Cardiac fibroblast (primary cell): ENCODE data around the gene PTPRE.
"Not testable (repeated sequence)": the region's sequence is repeated elsewhere in the genome, so short reads cannot be mapped to it uniquely, and the experiment has no call there.

Experiments
- DNase-seq, 2 donors: peaks; one replicate each; pipeline versions ENCODE4 v3.0.0 to v3.0.0-alpha.2; 2010; ENCODE audit warnings: low read depth in 2 of 2
- H3K4me3 ChIP-seq, 2 donors: replicated peaks in 1 of 2; 1 replicate in 1 of 2; 2 replicates in 1 of 2; pipeline ENCODE4 v1.5.1; 2011; ENCODE audit warnings: low read depth in 2 of 2, low read length in 2 of 2, mild to moderate bottlenecking in 2 of 2, moderate library complexity in 1 of 2
- TF ChIP-seq, protein P1 (sequence below): IDR thresholded peaks from one replicate; pipeline ENCODE4 v1.5.1; 2011; ENCODE audit warnings: low read depth, mild to moderate bottlenecking, low read length, inconsistent platforms

The PTPRE gene

DNA sequence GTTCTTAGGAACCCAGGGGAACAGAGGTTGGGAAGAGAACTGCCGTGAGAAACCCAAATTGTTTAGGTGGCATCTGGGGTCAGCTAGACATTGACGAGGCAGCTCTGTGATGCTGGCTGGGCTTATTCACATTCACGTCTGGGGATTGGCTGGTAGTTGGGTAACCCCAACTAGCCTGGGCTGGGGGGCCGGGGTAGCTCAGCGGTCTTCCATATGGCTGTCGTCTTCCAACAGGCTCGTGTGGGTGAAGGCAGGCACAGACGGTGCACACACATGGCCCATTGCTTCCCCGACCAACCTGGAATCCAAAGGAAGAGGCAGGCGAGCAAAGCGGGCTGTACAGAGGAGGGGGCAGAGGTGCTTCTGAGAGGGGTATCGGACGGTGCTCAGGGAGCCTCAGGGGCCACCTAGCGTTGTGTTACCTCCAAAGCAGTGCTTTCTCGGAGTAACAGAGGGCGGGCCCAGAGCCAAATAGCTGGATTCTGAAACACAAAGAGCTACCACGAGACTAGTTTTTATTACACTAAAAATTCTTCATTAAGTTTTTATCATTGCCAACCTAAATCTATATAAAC, 184.8 kb downstream of the PTPRE start:
- no peak overlapping the region for H3K4me3 ChIP-seq
- TF ChIP-seq, protein P1, sequence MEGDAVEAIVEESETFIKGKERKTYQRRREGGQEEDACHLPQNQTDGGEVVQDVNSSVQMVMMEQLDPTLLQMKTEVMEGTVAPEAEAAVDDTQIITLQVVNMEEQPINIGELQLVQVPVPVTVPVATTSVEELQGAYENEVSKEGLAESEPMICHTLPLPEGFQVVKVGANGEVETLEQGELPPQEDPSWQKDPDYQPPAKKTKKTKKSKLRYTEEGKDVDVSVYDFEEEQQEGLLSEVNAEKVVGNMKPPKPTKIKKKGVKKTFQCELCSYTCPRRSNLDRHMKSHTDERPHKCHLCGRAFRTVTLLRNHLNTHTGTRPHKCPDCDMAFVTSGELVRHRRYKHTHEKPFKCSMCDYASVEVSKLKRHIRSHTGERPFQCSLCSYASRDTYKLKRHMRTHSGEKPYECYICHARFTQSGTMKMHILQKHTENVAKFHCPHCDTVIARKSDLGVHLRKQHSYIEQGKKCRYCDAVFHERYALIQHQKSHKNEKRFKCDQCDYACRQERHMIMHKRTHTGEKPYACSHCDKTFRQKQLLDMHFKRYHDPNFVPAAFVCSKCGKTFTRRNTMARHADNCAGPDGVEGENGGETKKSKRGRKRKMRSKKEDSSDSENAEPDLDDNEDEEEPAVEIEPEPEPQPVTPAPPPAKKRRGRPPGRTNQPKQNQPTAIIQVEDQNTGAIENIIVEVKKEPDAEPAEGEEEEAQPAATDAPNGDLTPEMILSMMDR: no peak
- no peak for DNase-seq

DNA sequence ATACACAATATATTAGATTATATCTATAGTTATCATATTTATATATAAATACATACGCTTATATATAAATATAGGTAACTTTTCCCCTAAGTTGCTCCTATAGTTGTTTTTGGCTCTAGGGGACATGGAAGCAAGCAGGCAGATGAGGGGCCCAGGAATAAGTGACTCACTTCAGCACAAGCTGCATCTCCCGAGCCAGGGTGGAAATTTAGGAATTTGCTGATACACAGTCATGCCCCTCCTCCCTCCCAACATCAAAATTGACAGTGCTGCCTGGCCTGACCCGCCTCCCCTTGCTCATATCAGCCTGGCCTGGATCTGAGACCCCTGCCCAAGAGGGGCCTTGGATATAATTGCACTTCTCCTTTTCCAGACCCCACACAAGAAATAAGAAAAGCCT, 185.6 kb downstream of the PTPRE start:
- peak; percentile 21 to 26 for DNase-seq
- TF ChIP-seq, protein P1: no peak
- H3K4me3 ChIP-seq: no peak overlapping the region

DNA sequence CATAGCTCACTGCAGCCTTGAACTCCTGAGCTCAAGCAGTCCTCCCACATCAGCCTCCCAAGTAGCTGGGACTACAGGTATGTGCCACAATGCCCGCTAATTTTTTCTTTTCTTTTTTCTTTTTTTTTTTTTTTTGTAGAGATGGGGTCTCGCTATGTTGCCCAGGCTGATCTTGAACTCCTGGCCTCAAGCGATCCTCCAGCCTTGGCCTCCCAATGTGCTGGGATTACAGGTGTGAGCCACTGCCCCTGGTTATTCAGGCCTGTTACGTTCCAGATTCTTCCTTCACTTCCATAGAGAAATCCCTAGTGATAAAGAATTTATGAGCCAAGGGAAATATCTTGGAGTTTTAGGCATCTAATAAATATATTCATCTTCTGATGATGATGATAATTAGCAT, 187.7 kb downstream of the PTPRE start:
- H3K4me3 ChIP-seq, DNase-seq: not testable (repeated sequence)

DNA sequence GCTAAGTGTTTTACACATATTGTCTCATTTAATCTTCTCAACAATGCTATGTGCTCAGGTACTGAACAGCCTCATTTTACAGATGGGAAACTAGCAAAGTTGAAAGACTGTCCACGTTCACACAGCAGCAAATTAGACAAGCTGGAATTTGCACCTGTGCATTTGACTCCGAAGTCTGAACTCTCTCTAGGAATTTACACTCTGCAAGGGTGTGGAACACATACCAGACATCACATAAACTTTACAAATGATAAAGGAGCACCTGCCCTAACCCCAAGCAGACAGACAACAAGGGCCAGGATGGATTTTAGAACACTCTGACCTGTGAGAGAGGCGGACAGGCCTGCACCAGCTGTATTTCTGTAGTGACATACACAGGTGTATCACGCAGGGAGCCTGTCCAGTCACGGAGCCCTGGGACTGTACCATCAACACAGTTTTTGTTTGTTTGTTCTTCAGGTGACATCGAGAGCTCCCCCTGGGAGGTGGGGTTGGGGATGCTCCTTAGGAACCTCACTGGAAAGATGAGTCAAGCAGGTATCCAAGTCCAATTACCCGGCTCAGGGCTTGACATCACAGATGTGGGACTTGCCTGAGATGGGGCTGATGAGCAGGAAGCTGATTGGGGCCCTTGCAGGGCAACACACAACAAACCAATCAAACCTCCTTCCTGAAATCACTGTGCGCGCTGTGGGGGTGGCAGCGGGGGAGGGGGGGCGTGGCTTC, 188.3 kb downstream of the PTPRE start:
- no peak for DNase-seq
- H3K4me3 ChIP-seq: no peak overlapping the region
- TF ChIP-seq, protein P1: no peak

DNA sequence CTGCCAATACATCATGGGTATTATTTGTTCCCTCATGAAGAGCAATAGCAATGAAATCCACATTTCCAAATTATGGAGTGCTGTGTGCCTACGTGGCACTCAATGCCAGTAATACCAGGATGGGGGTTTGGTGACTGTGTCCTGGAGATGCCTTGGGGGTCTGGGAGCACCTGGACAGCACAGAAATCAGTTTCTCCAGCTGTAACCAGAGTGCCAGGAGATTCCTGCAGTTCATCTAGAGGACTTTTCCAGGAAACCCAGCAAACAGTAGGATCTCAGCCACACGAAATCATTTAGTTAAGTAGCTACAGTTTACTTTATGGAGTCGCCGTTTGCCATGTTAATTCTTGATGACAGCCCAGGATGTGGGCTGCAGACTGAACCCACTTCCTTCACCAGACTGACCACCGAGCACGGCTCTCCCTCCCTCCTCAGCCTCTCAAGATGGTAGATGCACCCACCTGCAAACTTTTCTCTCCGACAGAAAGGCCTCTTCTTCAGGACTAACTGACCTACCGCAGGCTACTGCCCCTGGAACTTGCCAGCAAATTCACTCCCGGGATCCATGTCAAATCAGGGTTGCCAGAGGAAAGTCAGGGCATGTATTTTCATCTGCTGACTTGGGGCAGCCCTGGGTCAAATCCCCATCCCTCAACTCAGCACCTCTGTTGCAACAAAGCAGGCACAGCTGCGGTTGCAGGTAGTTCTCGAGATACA, 189.0 kb downstream of the PTPRE start:
- TF ChIP-seq, protein P1: no peak
- no peak for DNase-seq
- no peak overlapping the region for H3K4me3 ChIP-seq

DNA sequence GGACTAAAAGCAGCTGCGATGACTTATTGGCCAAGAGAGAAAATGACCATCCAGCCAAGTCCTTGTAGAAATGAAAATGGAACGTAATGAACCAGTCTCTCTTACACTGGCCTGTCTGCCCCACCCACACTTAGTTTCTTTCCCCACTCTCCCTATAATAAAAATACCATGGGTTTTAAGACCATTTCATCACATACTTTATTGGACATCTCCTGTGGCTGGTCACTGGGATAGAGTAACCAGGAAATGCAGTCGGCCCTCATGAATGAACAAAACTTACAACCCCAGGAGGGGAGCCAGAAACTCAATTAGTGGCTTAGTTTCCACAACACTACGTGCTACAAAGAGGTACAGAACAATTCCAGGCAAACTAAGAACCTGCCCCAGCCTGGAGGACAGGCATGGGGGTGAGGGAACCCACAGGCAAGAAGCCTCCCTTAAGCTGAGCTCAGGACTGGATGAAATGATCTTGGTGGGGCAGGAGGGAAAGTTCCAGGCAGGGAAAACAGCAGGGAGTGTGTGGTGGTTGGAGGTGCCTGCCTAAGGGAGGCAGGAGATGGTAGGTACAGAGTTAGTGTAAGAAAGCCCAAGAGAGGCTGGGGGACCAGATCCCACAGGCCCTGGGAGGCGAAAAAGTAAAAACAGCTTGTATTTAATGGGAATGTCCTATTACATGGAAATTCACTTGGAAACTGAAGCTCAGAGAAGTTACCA, 189.7 kb downstream of the PTPRE start:
- peak in 1 of 2 donors; percentile 19 for DNase-seq
- TF ChIP-seq, protein P1: no peak
- H3K4me3 ChIP-seq: no peak overlapping the region

DNA sequence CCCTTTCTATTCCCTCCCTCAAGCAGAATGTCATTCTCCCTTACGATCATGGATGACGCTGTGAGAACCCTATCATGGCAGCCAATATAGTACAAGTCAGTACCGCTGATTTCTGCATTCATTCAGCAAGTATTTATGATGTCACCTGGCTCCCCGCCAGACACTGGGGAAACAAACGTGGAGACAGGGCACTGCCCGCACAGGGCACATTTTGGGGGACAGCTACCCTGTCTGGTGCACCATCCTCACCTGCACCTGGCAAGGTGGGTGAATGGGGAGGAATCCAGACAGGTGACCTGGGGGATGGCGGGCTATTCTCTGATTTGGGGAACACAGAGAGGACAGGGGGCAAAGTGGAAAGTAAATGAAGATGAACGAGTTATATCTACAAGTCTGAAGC, 190.9 kb downstream of the PTPRE start:
- TF ChIP-seq, protein P1: no peak
- peak in 1 of 2 donors; percentile 41 for DNase-seq
- H3K4me3 ChIP-seq: no peak overlapping the region
